ENCODE results near the gene FAM32A.

FAM32A gene

GRCh38 chr19:16225279-16226183 lies 40.3 kb downstream of the FAM32A start:
- DNase-seq (ENCODE audit: low spot score): no peak

DNA sequence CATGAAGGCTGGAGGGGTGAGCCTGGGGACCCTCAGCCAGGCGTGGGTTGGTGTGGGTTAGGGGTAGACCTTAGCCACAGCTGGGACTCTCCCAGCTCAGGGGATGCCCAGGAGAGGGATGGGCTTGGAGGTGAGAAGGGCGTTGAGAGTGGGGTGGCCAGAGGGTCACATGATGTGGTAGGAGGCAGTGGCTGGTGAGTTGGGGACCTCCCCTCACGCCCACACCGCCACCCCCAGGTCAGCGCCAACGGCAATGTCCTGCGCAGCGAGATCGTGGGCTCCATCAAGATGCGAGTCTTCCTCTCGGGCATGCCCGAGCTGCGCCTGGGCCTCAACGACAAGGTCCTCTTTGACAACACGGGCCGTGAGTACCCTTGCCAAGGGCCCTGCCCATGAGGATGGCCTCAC lies 41.0 kb downstream of the FAM32A start:
- no peak for DNase-seq (ENCODE audit: low spot score)

DNA sequence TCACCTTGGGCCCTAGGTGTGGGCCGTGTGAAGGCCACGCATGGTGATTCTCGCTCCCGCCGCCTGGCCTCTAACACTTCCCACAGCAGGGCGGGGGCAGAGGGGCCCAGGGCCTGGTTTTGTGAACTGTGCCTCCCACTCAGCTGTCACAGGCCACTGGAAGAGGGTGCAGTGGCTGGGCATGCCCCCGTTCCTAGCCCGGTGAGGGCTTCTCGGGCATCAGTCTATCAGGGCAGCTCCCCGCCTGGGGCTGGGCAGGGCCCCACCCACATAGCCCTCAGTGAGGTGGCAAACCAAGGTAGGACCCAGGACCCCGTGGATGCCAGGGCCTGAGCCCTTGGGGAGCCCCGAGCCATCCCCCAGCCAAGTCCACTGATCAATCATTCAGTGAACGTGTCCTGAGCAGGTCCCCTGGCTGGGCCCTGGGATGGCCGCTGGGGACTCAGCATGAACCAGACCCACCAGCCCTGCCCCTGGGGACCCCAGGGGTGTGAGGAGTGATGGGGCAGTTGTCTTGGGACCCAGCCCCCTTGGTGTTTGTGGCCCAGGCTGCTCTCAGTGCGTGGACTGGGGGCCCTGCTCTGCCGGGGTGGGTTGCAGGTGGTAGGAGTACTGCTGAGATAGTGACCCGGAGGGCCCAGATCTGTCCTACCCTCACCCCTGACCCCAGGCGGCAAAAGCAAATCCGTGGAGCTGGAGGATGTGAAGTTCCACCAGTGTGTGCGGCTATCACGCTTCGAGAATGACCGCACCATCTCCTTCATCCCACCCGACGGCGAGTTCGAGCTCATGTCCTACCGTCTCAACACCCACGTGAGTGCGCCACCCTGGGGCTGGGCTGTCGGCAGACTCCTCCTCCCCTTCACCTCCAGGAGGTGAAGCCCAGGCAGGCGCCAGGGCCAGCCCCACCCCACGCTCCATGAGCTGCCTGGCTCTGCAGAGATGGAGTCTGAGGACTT lies 41.9 kb downstream of the FAM32A start:
- no peak for DNase-seq (ENCODE audit: low spot score)

DNA sequence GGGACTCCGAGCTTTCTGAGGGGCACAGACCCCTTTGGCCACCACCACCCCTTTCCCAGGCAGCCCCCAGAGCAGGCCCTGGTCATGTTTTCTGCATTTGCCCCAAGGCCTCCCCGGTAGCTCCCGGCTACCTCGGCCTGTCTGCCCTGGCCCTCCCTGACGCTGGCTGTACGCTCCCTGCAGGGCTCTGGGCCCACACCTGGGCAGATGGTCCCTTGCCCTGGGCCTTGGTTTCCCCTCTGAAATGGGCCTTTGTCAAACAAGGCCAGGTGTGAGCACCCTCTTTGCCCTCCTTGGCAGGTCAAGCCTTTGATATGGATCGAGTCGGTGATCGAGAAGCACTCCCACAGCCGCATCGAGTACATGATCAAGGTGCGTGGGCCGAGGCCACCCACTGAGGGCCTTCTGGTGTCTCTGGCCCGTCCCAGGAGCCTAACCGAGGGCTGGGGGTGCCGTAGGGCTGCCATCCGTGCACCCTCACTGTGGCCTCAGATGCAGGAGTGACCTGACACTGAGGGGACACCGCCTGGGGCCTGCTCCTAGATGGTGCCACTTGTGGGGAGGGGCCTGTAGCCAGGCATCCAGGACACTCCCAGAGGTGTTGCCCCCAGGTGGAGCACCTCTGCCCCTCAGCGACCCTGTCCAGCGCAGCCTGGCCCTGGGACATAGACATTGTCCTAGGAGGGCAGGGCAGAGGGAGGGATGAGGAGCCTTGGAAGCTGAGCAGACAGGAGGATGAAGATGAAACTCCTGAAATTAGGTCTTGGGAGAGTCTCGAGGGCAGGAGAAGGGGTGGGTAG lies 42.8 kb downstream of the FAM32A start:
- no peak for DNase-seq (ENCODE audit: low spot score)

GRCh38 chr19:16228637-16229321 lies 43.6 kb downstream of the FAM32A start:
- no peak for DNase-seq (ENCODE audit: low spot score)

GRCh38 chr19:16229322-16229641 lies 44.1 kb downstream of the FAM32A start:
- no peak for DNase-seq (ENCODE audit: low spot score)

- no peak for DNase-seq (ENCODE audit: low spot score)
These were observed 46.9 kb downstream of the FAM32A start for GRCh38 chr19:16232127-16232526.

DNA sequence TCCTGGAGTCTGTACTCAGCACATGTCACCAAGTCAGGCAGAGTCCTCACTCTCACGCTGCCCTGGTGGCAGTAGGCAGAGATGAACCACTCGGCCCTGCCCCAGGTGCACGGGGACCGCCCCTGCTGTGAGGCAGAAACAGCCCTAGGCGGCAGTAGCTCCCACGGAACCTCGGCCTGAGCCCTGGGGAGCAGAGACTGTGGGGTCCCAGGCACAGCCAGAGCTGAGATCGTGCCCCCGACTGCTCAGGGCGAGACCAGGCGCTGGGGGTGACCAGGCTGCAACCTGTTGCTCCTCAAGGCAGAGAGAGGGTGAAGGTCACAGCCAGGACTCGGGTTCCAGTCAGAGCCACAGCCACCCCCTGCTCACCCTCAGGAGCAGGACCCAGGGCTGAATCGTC lies 47.4 kb downstream of the FAM32A start:
- no peak for DNase-seq (ENCODE audit: low spot score)

- DNase-seq (ENCODE audit: low spot score): no peak
These were observed 48.0 kb downstream of the FAM32A start for GRCh38 chr19:16233081-16233776.

DNA sequence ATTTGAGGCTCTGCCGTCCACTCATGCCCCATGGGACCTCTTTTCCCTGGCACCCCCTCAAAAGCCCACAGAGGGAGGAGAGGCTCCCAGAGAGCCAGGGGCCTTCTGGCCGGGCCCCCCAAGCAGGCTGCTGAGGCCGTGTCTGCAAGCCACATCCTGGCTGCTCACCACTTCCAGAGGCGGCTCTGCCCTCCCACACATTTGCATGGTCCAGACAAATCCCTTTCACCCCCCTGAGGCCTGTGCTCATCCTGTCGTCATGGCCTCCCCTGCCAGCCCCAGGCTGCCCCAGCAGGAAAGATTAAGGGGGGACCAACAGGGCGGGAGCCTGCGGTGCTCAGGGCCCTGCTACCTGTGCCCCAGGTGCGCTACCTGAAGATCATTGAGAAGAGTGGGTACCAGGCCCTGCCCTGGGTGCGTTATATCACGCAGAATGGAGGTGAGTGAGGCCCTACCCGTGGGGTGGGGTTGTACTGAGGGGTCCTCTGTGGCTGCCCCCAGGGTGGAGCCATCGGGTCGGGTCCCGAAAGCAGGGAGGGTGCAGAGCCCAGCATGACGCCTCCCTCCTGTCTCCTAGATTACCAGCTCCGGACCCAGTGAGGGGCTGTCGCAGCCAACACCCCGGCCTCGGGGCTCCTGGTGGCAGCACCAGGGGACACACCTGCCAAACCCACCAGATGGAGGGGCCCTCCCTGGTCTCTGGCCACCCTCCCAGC lies 48.8 kb downstream of the FAM32A start:
- DNase-seq (ENCODE audit: low spot score): no peak

- no peak for DNase-seq (ENCODE audit: low spot score)
These were observed 49.6 kb downstream of the FAM32A start for GRCh38 chr19:16234552-16235445.

DNA sequence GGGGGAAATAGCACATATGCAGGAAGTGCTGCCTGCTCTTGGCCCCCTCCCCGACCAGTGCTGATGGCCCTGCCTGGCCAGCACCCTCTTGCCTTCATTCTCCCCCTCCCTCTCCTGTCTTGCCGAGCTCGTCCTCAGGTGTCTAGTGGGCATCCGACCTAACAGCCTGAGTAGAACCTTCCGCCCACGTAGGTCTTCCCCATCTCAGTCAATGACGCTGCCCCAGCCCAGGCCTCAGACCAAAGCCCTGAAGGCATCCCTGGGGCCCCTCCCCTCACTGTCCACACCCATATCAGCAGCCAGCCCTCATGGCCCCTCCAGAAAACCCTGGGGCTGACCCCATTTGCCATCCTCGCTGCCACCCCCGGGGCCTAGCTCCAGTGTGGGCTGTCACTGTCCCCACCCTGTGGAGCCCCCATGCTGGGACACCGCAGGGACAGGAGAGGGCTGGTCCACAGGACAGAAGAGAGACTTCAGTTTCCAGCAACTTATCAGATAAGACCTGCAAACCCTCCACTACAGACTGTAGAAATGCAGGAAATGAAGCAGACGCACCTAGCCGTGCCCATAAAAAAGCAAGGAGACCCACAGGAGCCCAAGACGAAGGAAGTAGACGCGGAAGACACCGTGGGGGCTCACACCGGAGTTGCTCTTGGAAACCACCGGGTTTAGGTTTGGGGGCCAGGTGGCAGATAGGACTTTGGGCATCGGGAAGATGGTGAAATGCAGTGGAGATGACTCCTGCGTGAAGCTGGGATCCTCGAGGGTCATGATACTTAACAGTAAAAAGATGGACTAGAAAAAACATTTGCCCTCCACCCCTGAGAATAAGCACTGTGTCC lies 50.8 kb downstream of the FAM32A start:
- DNase-seq (ENCODE audit: low spot score): no peak

Data from CD4-positive, alpha-beta T cell treated with Interleukin-6 at 100 ng/mL for 8 hours (primary cell).